ENCODE measurements around the gene MECP2.

- TF ChIP-seq EZH2 (IDR thresholded peaks at IDR 0.05) = no peak
- TF ChIP-seq POLR2AphosphoS5 (IDR thresholded peaks at IDR 0.05; ENCODE audit: borderline replicate concordance, low read depth, low read length) = no peak
- no peak for TF ChIP-seq FOXP2 (optimal IDR thresholded peaks at IDR 0.05; ENCODE audit: control extremely low read depth, extremely low read length, insufficient read depth)
Measured at GRCh38 chrX:154121207-154121606, 23.7 kb upstream of the MECP2 start.

All from SK-N-MC (cell line).